ENCODE results near the gene ARL5C. TPM values are rescaled to one million over a fixed set of nuclear protein-coding genes. Genes with fewer than 3 reads are reported as not detected.

Gene ARL5C
- total RNA-seq, 2 donors from 2014 or later, result 0.27 TPM; not detected in 1

GRCh38 chr17:39110435-39111136 is 55.4 kb downstream of the ARL5C start:
- Histone ChIP-seq H3K9me3 (no peaks in the 10 kb centered on the region), H3K36me3 (no peaks in the 10 kb centered on the region), H3K27ac (no peak overlapping the region), H3K4me3 (no peak overlapping the region), H3K4me1 (ENCODE audit: control insufficient read depth in 1 of 2, low read depth in 2 of 2) (peaks cover 0 to 11% of the 10 kb centered on the region in 2 donors), H3K27me3 (replicated peaks; ENCODE audit: insufficient read depth) (no peaks in the 10 kb centered on the region)
- no peak for TF ChIP-seq CTCF (IDR thresholded peaks at IDR 0.05)
- ATAC-seq (ENCODE audit: insufficient number of reproducible peaks, low FRiP score, low read depth) (no peak), DNase-seq (ENCODE audit: low spot score) (no peak)

- Histone ChIP-seq H3K4me3 (no peak overlapping the region), H3K36me3 (no peaks in the 10 kb centered on the region), H3K27ac (no peak overlapping the region), H3K9me3 (no peaks in the 10 kb centered on the region), H3K4me1 (ENCODE audit: control insufficient read depth in 1 of 2, low read depth in 2 of 2) (no peaks in the 10 kb centered on the region), H3K27me3 (replicated peaks; ENCODE audit: insufficient read depth) (no peaks in the 10 kb centered on the region)
- TF ChIP-seq CTCF (IDR thresholded peaks at IDR 0.05), result no peak
- no peak for DNase-seq (ENCODE audit: low spot score)
- ATAC-seq (ENCODE audit: insufficient number of reproducible peaks, low FRiP score, low read depth), result no peak
These were observed 57.2 kb downstream of the ARL5C start for GRCh38 chr17:39108461-39109375.

GRCh38 chr17:39107973-39108372 is 58.0 kb downstream of the ARL5C start:
- Histone ChIP-seq H3K4me3 (no peak overlapping the region), H3K9me3 (no peaks in the 10 kb centered on the region), H3K27ac (no peak overlapping the region), H3K36me3 (no peaks in the 10 kb centered on the region), H3K4me1 (ENCODE audit: control insufficient read depth in 1 of 2, low read depth in 2 of 2) (no peaks in the 10 kb centered on the region), H3K27me3 (replicated peaks; ENCODE audit: insufficient read depth) (no peaks in the 10 kb centered on the region)
- no peak for ATAC-seq (ENCODE audit: insufficient number of reproducible peaks, low FRiP score, low read depth)
- TF ChIP-seq CTCF (IDR thresholded peaks at IDR 0.05), result no peak
- DNase-seq (ENCODE audit: low spot score), result no peak

- no peak for DNase-seq (ENCODE audit: low spot score)
- Histone ChIP-seq H3K27me3 (replicated peaks; ENCODE audit: insufficient read depth) (no peaks in the 10 kb centered on the region), H3K4me1 (ENCODE audit: control insufficient read depth in 1 of 2, low read depth in 2 of 2) (no peaks in the 10 kb centered on the region), H3K36me3 (no peaks in the 10 kb centered on the region), H3K27ac (no peak overlapping the region), H3K9me3 (no peaks in the 10 kb centered on the region), H3K4me3 (no peak overlapping the region)
- TF ChIP-seq CTCF (IDR thresholded peaks at IDR 0.05), result no peak
- ATAC-seq (ENCODE audit: insufficient number of reproducible peaks, low FRiP score, low read depth), result no peak
These were observed 58.8 kb downstream of the ARL5C start for GRCh38 chr17:39107155-39107554.

Other genes starting within 250 kb of the ARL5C start
- not detected for gene FBXO47, start 198.8 kb downstream of the ARL5C start, total RNA-seq
- 10 to 100 TPM in 1 of 2 donors, 1 to 10 TPM in 1; 7.0 to 13.9 TPM for gene PLXDC1, start 14.5 kb downstream of the ARL5C start, total RNA-seq
- 10 to 100 TPM; 14.3 to 15.6 TPM for gene CACNB1, start 31.5 kb upstream of the ARL5C start, total RNA-seq
- gene RPL19, start 34.1 kb upstream of the ARL5C start, total RNA-seq, result 1,000 to 10,000 TPM; 1,315 to 2,278 TPM
- gene STAC2, start 59.8 kb upstream of the ARL5C start, total RNA-seq, result 10 to 100 TPM; 13.9 to 14.3 TPM
- gene FBXL20, start 235.5 kb upstream of the ARL5C start, total RNA-seq, result 10 to 100 TPM; 30.8 to 45.2 TPM

Data from thoracic aorta (tissue), 2 donors.